OCI-LY1 (cell line): ENCODE measurements around the gene YIPF1.

Source experiments
- H2AFZ ChIP-seq: fragments of 200-600 bp; sonication (generic), shearing (Covaris generic); 2 replicates; pipeline ENCODE4 v1.6.0; 2014; ENCODE audit warnings: antibody characterized with exemption, mild to moderate bottlenecking, low read length
- H3F3A ChIP-seq: fragments of 200-600 bp; sonication (generic), shearing (Covaris generic); 2 replicates; pipeline ENCODE4 v1.6.0; 2014; ENCODE audit warnings: mild to moderate bottlenecking, antibody characterized with exemption, low read length, moderate library complexity; ENCODE audit not compliant: insufficient read depth
- H3K27ac ChIP-seq: fragments of 200-600 bp; sonication (generic); 2 replicates; pipeline ENCODE4 v1.5.1; 2014; ENCODE audit warnings: low read length, mixed run types, mild to moderate bottlenecking, low read depth; ENCODE audit not compliant: poor library complexity, severe bottlenecking
- H3K27me3 ChIP-seq: fragments of 200-600 bp; sonication (generic); 2 replicates; pipeline ENCODE4 v1.6.0; 2014; ENCODE audit warnings: antibody characterized with exemption, mild to moderate bottlenecking, low read length, moderate library complexity; ENCODE audit not compliant: insufficient read depth
- H3K36me3 ChIP-seq: fragments of 200-600 bp; sonication (generic); 2 replicates; pipeline ENCODE4 v1.6.1; 2014; ENCODE audit warnings: mild to moderate bottlenecking, antibody characterized with exemption, low read length, moderate library complexity, mixed read lengths; ENCODE audit not compliant: insufficient read depth
- H3K4me1 ChIP-seq: fragments of 200-600 bp; sonication (generic); 2 replicates; pipeline ENCODE4 v1.5.1; 2014; ENCODE audit warnings: mild to moderate bottlenecking, low read length, moderate library complexity; ENCODE audit not compliant: insufficient read depth, severe bottlenecking
- H3K4me2 ChIP-seq: fragments of 200-600 bp; sonication (generic), shearing (Covaris generic); 2 replicates; pipeline ENCODE4 v1.6.1; 2014; ENCODE audit warnings: low read length
- H3K4me3 ChIP-seq: fragments of 200-600 bp; sonication (generic); 2 replicates; pipeline ENCODE4 v1.5.1; 2014; ENCODE audit warnings: low read length, low read depth, mild to moderate bottlenecking, mixed read lengths; ENCODE audit not compliant: poor library complexity, severe bottlenecking
- H3K79me2 ChIP-seq: fragments of 200-600 bp; shearing (Covaris generic); 2 replicates; pipeline ENCODE4 v1.6.1; 2016; ENCODE audit warnings: mixed run types, low read length, mixed read lengths; ENCODE audit not compliant: insufficient read depth
- H3K9ac ChIP-seq: fragments of 200-600 bp; sonication (generic), shearing (Covaris generic); 2 replicates; pipeline ENCODE4 v1.6.1; 2014; ENCODE audit warnings: mild to moderate bottlenecking, low read length, mixed read lengths
- H3K9me2 ChIP-seq: fragments of 200-600 bp; sonication (generic), shearing (Covaris generic); 2 replicates; pipeline ENCODE4 v1.6.1; 2014; ENCODE audit warnings: low read depth, mild to moderate bottlenecking, low read length, mixed read lengths
- H3K9me3 ChIP-seq: fragments of 200-600 bp; shearing (Covaris generic); 2 replicates; pipeline ENCODE4 v1.6.1; 2014; ENCODE audit warnings: low read length, mixed read lengths
- H4K20me1 ChIP-seq: fragments of 200-600 bp; sonication (generic), shearing (Covaris generic); 2 replicates; pipeline ENCODE4 v1.6.0; 2016; ENCODE audit warnings: mild to moderate bottlenecking, low read length; ENCODE audit not compliant: insufficient read depth
- CTCF ChIP-seq: fragments of 200-600 bp; sonication (generic), shearing (Covaris generic); IDR thresholded peaks from 2 replicates; pipeline ENCODE4 v1.5.1; 2017; ENCODE audit warnings: mild to moderate bottlenecking, antibody characterized with exemption, low read length, moderate library complexity, mixed read lengths
- EZH2 ChIP-seq: fragments of 200-600 bp; sonication (generic), shearing (Covaris generic); IDR thresholded peaks from 2 replicates; pipeline ENCODE4 v1.8.0; 2017; ENCODE audit warnings: borderline replicate concordance, mixed run types, mild to moderate bottlenecking, antibody characterized with exemption, low read length, moderate library complexity, mixed read lengths

YIPF1 gene

GRCh38 chr1:53810497-53810896, 79.1 kb downstream of the YIPF1 start:
- peaks cover 92% of the 10 kb centered on the region for H3K36me3 ChIP-seq
- H3K79me2 ChIP-seq = no peaks in the 10 kb centered on the region
- no peaks in the 10 kb centered on the region for H3K27me3 ChIP-seq
- H3K4me3 ChIP-seq = no peak overlapping the region
- TF ChIP-seq CTCF = no peak
- H4K20me1 ChIP-seq = no peaks in the 10 kb centered on the region
- no peak overlapping the region for H3K4me2 ChIP-seq
- no peaks in the 10 kb centered on the region for H3K9me3 ChIP-seq
- no peaks in the 10 kb centered on the region for H3F3A ChIP-seq
- H3K27ac ChIP-seq = no peak overlapping the region
- H3K9me2 ChIP-seq = no peaks in the 10 kb centered on the region
- H2AFZ ChIP-seq = no peak overlapping the region
- no peak overlapping the region for H3K9ac ChIP-seq
- no peaks in the 10 kb centered on the region for H3K4me1 ChIP-seq

DNA sequence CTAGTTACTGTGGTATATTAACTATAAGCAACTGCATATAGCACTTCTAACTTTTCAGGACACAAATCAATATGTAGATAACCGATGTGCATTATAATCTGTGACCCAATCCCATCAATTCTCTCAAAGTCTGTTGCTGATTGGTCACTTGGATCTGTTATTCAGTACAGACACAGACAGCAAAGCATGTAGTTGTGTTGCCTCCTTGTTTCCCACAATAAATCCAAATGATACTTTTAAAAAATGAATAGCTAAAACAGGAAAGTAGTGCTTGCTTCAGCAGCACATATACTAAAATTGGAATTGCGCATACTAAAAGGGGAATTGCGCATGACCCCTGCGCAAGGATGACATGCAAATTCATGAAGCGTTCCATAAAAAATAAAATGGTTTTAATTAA, 79.6 kb downstream of the YIPF1 start:
- Histone ChIP-seq H3K4me3 (no peak overlapping the region), H2AFZ (no peak overlapping the region), H3K27ac (no peak overlapping the region), H3F3A (no peaks in the 10 kb centered on the region), H3K4me1 (no peaks in the 10 kb centered on the region), H3K27me3 (no peaks in the 10 kb centered on the region), H3K36me3 (peaks cover 92% of the 10 kb centered on the region), H3K79me2 (no peaks in the 10 kb centered on the region), H3K9ac (no peak overlapping the region), H3K4me2 (no peak overlapping the region), H3K9me3 (no peaks in the 10 kb centered on the region), H3K9me2 (no peaks in the 10 kb centered on the region), H4K20me1 (no peaks in the 10 kb centered on the region)
- TF ChIP-seq CTCF (no peak), EZH2 (no peak)

DNA sequence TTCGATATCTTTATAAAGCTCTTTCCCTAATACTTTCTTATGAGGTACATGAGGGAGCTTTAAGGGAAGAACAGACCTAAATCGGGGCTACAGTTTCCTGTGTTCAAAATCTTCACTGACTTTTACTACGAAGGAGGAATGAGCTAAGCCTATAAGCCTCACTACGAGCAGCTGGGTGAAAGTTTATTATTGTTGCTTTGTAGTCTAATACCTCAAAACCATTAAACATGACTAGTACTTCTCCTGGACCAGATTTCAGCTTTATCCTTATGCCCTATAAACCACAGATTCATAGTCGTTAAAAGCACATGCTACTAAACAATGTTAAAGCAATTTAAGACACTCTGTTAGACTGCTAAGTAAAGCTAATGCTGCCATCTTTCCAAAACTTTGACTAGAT, 81.7 kb downstream of the YIPF1 start:
- TF ChIP-seq EZH2 (no peak), CTCF (no peak)
- Histone ChIP-seq H3K9ac (no peak overlapping the region), H3K27me3 (no peaks in the 10 kb centered on the region), H2AFZ (no peak overlapping the region), H3K4me2 (no peak overlapping the region), H3K4me3 (no peak overlapping the region), H3K9me3 (no peaks in the 10 kb centered on the region), H3K9me2 (no peaks in the 10 kb centered on the region), H3F3A (no peaks in the 10 kb centered on the region), H4K20me1 (no peaks in the 10 kb centered on the region), H3K36me3 (peaks cover 92% of the 10 kb centered on the region), H3K79me2 (no peaks in the 10 kb centered on the region), H3K27ac (no peak overlapping the region), H3K4me1 (no peaks in the 10 kb centered on the region)
